Mesenchymal stem cell (in vitro differentiated cells and primary cell): Measurements from ENCODE around the gene GPHN.
A peak's percentile ranks its signal among the peaks of the same experiment; 100 is the strongest.

ENCODE experiments used
- DNase-seq: peaks from one replicate; pipeline ENCODE4 v3.0.0-alpha.2; 2013
- H2AFZ ChIP-seq: one replicate; pipeline ENCODE4 v1.6.1; 2013; ENCODE audit warnings: low read depth, mild to moderate bottlenecking, control low read depth, inconsistent platforms, low read length, moderate library complexity
- H2AK5ac ChIP-seq: 2 replicates; pipeline ENCODE4 v1.6.1; 2013; ENCODE audit warnings: low read length, moderate library complexity, mild to moderate bottlenecking, inconsistent platforms; ENCODE audit not compliant: severe bottlenecking
- H2BK120ac ChIP-seq: one replicate; pipeline ENCODE4 v1.6.1; 2013; ENCODE audit warnings: low read depth, mild to moderate bottlenecking, inconsistent platforms, low read length, moderate library complexity
- H2BK12ac ChIP-seq, 2 experiments: one replicate each; pipeline ENCODE4 v1.6.1; 2013; ENCODE audit warnings: inconsistent platforms in 2 of 2, low read length in 2 of 2, mild to moderate bottlenecking in 2 of 2, moderate library complexity in 2 of 2, control low read depth in 1 of 2
- H2BK15ac ChIP-seq: one replicate; pipeline ENCODE4 v1.6.1; 2013; ENCODE audit warnings: mild to moderate bottlenecking, low read depth, inconsistent platforms; ENCODE audit not compliant: poor library complexity, severe bottlenecking
- H2BK5ac ChIP-seq: 2 replicates; pipeline ENCODE4 v1.6.1; 2013; ENCODE audit warnings: low read depth, mild to moderate bottlenecking, low read length, control low read depth, inconsistent platforms; ENCODE audit not compliant: poor library complexity, severe bottlenecking
- H3K14ac ChIP-seq, 2 experiments: one replicate each; pipeline ENCODE4 v1.6.1; 2013; ENCODE audit warnings: inconsistent platforms in 2 of 2, low read length in 2 of 2, control low read depth in 1 of 2, mild to moderate bottlenecking in 1 of 2, moderate library complexity in 1 of 2
- H3K18ac ChIP-seq, 2 experiments: one replicate each; pipeline ENCODE4 v1.6.1; 2013; ENCODE audit warnings: inconsistent platforms in 2 of 2, low read length in 2 of 2, control low read depth in 1 of 2, low read depth in 1 of 2, mild to moderate bottlenecking in 1 of 2
- H3K23ac ChIP-seq, 2 experiments: one replicate each; pipeline ENCODE4 v1.6.1; 2013; ENCODE audit warnings: inconsistent platforms in 2 of 2, low read length in 2 of 2, mild to moderate bottlenecking in 2 of 2, moderate library complexity in 2 of 2, control low read depth in 1 of 2
- H3K27ac ChIP-seq: 2 replicates; pipeline ENCODE4 v1.5.1; 2013; ENCODE audit warnings: mild to moderate bottlenecking, moderate library complexity, low read length, control low read depth, inconsistent platforms; ENCODE audit not compliant: poor library complexity, severe bottlenecking
- H3K27me3 ChIP-seq, 2 experiments: 2 replicates each; pipeline versions ENCODE4 v1.6.1 to v1.7.0; 2013; ENCODE audit warnings: low read length in 2 of 2, mild to moderate bottlenecking in 2 of 2, moderate library complexity in 2 of 2, control low read depth in 1 of 2, inconsistent platforms in 1 of 2; ENCODE audit not compliant: control insufficient read depth in 1 of 2, insufficient read depth in 1 of 2
- H3K36me3 ChIP-seq, 2 experiments: 2 replicates each; pipeline versions ENCODE4 v1.6.1 to v1.7.0; 2013; ENCODE audit warnings: low read length in 2 of 2, control low read depth in 1 of 2, inconsistent platforms in 1 of 2, low read depth in 1 of 2, mild to moderate bottlenecking in 1 of 2; ENCODE audit not compliant: insufficient read depth in 2 of 2, control insufficient read depth in 1 of 2
- H3K4ac ChIP-seq, 2 experiments: one replicate each; pipeline ENCODE4 v1.6.1; 2013; ENCODE audit warnings: inconsistent platforms in 2 of 2, low read length in 2 of 2, mild to moderate bottlenecking in 2 of 2, moderate library complexity in 2 of 2, control low read depth in 1 of 2, low read depth in 1 of 2
- H3K4me1 ChIP-seq: 2 replicates; pipeline ENCODE4 v1.6.1; 2013; ENCODE audit warnings: low read depth, low read length, control low read depth; ENCODE audit not compliant: control insufficient read depth, insufficient read depth
- H3K4me2 ChIP-seq: 2 replicates; pipeline ENCODE4 v1.6.1; 2013; ENCODE audit warnings: low read length, mild to moderate bottlenecking, inconsistent platforms; ENCODE audit not compliant: poor library complexity, severe bottlenecking
- H3K4me3 ChIP-seq, 2 experiments: 2 replicates each; pipeline versions ENCODE4 v1.5.1 to v1.7.0; 2013; ENCODE audit warnings: low read length in 2 of 2, mild to moderate bottlenecking in 2 of 2, control low read depth in 1 of 2, low read depth in 1 of 2; ENCODE audit not compliant: insufficient read depth in 1 of 2
- H3K79me1 ChIP-seq: replicated peaks from 2 replicates; pipeline ENCODE4 v1.6.1; 2013; ENCODE audit warnings: mild to moderate bottlenecking, control low read depth, low read length, inconsistent platforms; ENCODE audit not compliant: poor library complexity, severe bottlenecking
- H3K9ac ChIP-seq: 2 replicates; pipeline ENCODE4 v1.7.0; 2013; ENCODE audit warnings: mild to moderate bottlenecking, low read length, moderate library complexity
- H3K9me3 ChIP-seq: 2 replicates; pipeline ENCODE4 v1.7.0; 2013; ENCODE audit warnings: mild to moderate bottlenecking, low read length; ENCODE audit not compliant: control insufficient read depth
- H4K8ac ChIP-seq: one replicate; pipeline ENCODE4 v1.6.1; 2013; ENCODE audit warnings: inconsistent platforms, mild to moderate bottlenecking, low read length, moderate library complexity
- H4K91ac ChIP-seq: one replicate; pipeline ENCODE4 v1.6.1; 2013; ENCODE audit warnings: mild to moderate bottlenecking, low read length, inconsistent platforms
- WGBS: methylation state at CpG from one replicate; pipeline ENCODE4 v1.1.7; 2013; ENCODE audit warnings: mixed read lengths; 5-methylcytosine and 5-hydroxymethylcytosine counted together

GPHN gene

DNA sequence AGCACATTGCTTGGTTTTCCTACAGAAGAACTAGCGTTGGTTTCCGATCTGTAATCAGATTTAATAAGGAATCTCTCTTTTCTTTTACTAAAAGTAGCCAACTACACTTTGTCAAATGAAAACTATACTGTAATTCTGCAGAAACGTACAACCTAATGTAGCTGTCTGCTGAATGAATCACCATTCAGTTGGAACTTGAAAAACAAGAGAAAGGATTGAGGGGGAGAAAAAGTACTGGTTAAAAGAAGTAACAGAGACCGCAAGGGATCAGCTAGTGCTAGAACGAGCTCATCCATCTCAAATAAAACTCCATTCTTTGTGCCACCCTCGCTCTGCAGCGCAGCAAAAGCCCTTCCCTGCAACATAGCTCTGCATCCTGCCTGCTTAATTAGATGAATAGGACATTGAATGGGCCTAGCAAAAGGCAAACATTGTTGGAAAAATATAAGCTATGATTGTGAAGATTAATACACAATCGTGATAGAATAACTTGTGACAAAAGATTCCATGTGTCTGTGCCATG is 683.9 kb downstream of the GPHN start:
- WGBS = 90% methylated on average over 6 of the region's 8 CpGs
- Histone ChIP-seq H2AK5ac (no peak overlapping the region), H3K4me1 (peaks cover 3% of the 10 kb centered on the region)

DNA sequence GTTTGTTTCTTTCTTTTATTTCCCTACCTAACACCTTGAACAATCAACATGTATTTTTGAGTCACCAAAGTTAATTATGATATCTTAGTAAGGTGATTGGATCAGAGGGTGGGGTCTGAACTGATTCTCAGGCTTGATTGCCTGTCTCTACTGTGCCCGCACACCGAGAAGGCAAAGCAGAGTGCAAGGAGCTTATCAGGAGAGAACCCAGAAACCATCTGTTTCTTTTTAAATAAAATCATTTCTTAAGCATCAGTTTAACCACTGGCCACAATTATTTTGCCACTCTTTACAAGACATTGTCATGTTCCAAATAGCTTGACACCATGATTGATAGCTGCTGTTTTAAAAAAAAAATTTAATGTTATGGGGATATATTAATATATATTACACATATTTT is 684.4 kb downstream of the GPHN start:
- no peak overlapping the region for H2BK12ac ChIP-seq
- no peak overlapping the region for H2BK5ac ChIP-seq
- no peak overlapping the region for H3K4me2 ChIP-seq
- no peak overlapping the region for H2BK120ac ChIP-seq
- H2BK15ac ChIP-seq = no peak overlapping the region
- H3K9me3 ChIP-seq = no peaks in the 10 kb centered on the region
- H2AK5ac ChIP-seq = no peak overlapping the region
- H3K27ac ChIP-seq = no peak overlapping the region
- no peak overlapping the region for H3K9ac ChIP-seq
- no peak for DNase-seq
- H3K27me3 ChIP-seq = no peaks in the 10 kb centered on the region
- no peak overlapping the region for H3K18ac ChIP-seq
- H3K36me3 ChIP-seq = no peaks in the 10 kb centered on the region
- no peaks in the 10 kb centered on the region for H3K79me1 ChIP-seq
- no peak overlapping the region for H3K23ac ChIP-seq
- no peak overlapping the region for H3K4ac ChIP-seq
- 90% methylated on average over 2 of the region's 2 CpGs for WGBS
- H4K8ac ChIP-seq = no peak overlapping the region
- no peak overlapping the region for H3K14ac ChIP-seq
- no peak overlapping the region for H4K91ac ChIP-seq
- peaks cover 3% of the 10 kb centered on the region for H3K4me1 ChIP-seq
- H2AFZ ChIP-seq = no peak overlapping the region
- no peak overlapping the region for H3K4me3 ChIP-seq

More for the DNA sequence above, 683.9 kb downstream of the GPHN start:
- no peak for DNase-seq
- no peak overlapping the region for H4K8ac ChIP-seq
- no peaks in the 10 kb centered on the region for H3K27me3 ChIP-seq
- no peaks in the 10 kb centered on the region for H3K79me1 ChIP-seq
- H3K18ac ChIP-seq = no peak overlapping the region
- no peak overlapping the region for H2BK15ac ChIP-seq
- no peak overlapping the region for H2BK5ac ChIP-seq
- no peak overlapping the region for H2BK12ac ChIP-seq
- no peak overlapping the region for H3K4ac ChIP-seq
- no peak overlapping the region for H3K23ac ChIP-seq
- H4K91ac ChIP-seq = no peak overlapping the region
- H2AFZ ChIP-seq = no peak overlapping the region
- H2BK120ac ChIP-seq = no peak overlapping the region
- no peak overlapping the region for H3K9ac ChIP-seq
- H3K9me3 ChIP-seq = no peaks in the 10 kb centered on the region
- no peaks in the 10 kb centered on the region for H3K36me3 ChIP-seq
- H3K4me3 ChIP-seq = no peak overlapping the region
- no peak overlapping the region for H3K4me2 ChIP-seq
- H3K27ac ChIP-seq = no peak overlapping the region
- H3K14ac ChIP-seq = no peak overlapping the region

DNA sequence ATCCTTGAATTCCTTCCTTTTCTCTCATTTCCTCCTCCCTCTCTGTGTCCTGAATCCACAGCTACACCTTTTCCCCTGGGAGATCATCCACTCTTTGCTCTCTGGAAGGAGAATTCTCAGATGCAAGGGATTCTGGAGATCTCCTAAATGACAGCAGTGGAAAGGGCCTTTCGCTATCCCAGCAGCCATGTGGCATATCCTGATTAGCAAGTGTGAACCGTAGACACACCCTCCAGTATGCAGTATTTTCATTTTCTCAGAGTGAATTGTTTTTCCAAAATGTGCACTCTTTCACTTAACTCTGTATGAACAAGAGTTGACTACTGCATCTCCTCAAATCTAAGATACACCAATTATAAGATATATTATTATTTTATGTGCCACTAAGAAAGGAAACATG is 687.3 kb downstream of the GPHN start:
- Histone ChIP-seq H3K4me2 (no peak overlapping the region), H3K27me3 (no peaks in the 10 kb centered on the region), H3K9ac (no peak overlapping the region), H2AK5ac (no peak overlapping the region), H3K14ac (no peak overlapping the region), H2BK12ac (no peak overlapping the region), H3K27ac (no peak overlapping the region), H4K8ac (no peak overlapping the region), H3K18ac (no peak overlapping the region), H3K79me1 (no peaks in the 10 kb centered on the region), H2BK5ac (no peak overlapping the region), H3K4me1 (peaks cover 2% of the 10 kb centered on the region), H3K23ac (no peak overlapping the region), H3K4me3 (no peak overlapping the region), H3K4ac (no peak overlapping the region), H3K9me3 (no peaks in the 10 kb centered on the region), H2AFZ (no peak overlapping the region), H3K36me3 (no peaks in the 10 kb centered on the region), H2BK15ac (no peak overlapping the region), H2BK120ac (no peak overlapping the region), H4K91ac (no peak overlapping the region)
- 85% methylated on average over 2 of the region's 2 CpGs for WGBS
- no peak for DNase-seq

DNA sequence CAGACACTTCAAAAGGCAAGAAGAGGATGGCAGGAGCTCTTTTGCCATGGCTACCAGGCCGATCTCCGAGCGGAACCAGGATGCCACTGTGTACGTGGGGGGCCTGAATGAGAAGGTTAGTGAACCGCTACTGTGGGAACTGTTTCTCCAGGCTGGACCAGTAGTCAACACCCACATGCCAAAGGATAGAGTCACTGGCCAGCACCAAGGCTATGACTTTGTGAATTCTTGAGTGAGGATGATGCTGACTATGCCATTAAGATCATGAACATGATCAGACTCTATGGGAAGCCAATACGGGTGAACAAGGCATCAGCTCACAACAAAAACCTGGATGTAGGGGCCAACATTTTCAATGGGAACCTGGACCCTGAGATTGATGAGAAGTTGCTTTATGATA is 691.1 kb downstream of the GPHN start:
- Histone ChIP-seq H3K36me3 (no peaks in the 10 kb centered on the region), H2AFZ (peak overlapping the region; percentile 10), H3K27me3 (no peaks in the 10 kb centered on the region), H3K27ac (no peak overlapping the region), H3K23ac (no peak overlapping the region), H2BK15ac (no peak overlapping the region), H2BK12ac (no peak overlapping the region), H3K9me3 (no peaks in the 10 kb centered on the region), H2BK5ac (no peak overlapping the region), H3K4me1 (no peaks in the 10 kb centered on the region), H3K79me1 (no peaks in the 10 kb centered on the region), H3K9ac (no peak overlapping the region), H4K91ac (no peak overlapping the region), H3K18ac (no peak overlapping the region), H3K4ac (no peak overlapping the region), H2BK120ac (no peak overlapping the region), H3K14ac (no peak overlapping the region), H4K8ac (no peak overlapping the region), H3K4me2 (no peak overlapping the region), H2AK5ac (no peak overlapping the region), H3K4me3 (no peak overlapping the region)
- DNase-seq = no peak
- 90% methylated on average over 6 of the region's 6 CpGs for WGBS
